Thyroid gland (tissue), 4 donors: ENCODE results near the gene NRBF2.

Experiments
- POLR2A ChIP-seq, 2 donors: fragments of 450-650 bp; IDR thresholded peaks; one replicate each; pipeline ENCODE4 v1.6.1; 2017; ENCODE audit warnings: antibody characterized with exemption in 2 of 2, mild to moderate bottlenecking in 2 of 2, moderate library complexity in 1 of 2
- TF ChIP-seq, protein P1 (sequence below), 6 experiments: fragments of 200-600 bp in 3 of 6; fragments of 450-650 bp in 3 of 6; sonication (generic) in 3 of 6; IDR thresholded peaks; one replicate each; pipeline ENCODE4 v1.5.1; 2016 to 2019; ENCODE audit warnings: antibody characterized with exemption in 6 of 6, mild to moderate bottlenecking in 2 of 6, inconsistent platforms in 1 of 6, moderate library complexity in 1 of 6

GRCh38 chr10:63156236-63156635 lies 23.1 kb downstream of the NRBF2 start:
- TF ChIP-seq, protein P1, sequence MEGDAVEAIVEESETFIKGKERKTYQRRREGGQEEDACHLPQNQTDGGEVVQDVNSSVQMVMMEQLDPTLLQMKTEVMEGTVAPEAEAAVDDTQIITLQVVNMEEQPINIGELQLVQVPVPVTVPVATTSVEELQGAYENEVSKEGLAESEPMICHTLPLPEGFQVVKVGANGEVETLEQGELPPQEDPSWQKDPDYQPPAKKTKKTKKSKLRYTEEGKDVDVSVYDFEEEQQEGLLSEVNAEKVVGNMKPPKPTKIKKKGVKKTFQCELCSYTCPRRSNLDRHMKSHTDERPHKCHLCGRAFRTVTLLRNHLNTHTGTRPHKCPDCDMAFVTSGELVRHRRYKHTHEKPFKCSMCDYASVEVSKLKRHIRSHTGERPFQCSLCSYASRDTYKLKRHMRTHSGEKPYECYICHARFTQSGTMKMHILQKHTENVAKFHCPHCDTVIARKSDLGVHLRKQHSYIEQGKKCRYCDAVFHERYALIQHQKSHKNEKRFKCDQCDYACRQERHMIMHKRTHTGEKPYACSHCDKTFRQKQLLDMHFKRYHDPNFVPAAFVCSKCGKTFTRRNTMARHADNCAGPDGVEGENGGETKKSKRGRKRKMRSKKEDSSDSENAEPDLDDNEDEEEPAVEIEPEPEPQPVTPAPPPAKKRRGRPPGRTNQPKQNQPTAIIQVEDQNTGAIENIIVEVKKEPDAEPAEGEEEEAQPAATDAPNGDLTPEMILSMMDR (IDR thresholded peaks at IDR 0.05), result no peak
- TF ChIP-seq POLR2A (IDR thresholded peaks at IDR 0.05), result no peak
